GM21381 (cell line): ENCODE measurements around the gene GNB1L.
"Not testable (repeated sequence)": the region's sequence is repeated elsewhere in the genome, so short reads cannot be mapped to it uniquely, and the experiment has no call there.

Source experiments
- ATAC-seq: cut with Tn5 transposase; IDR thresholded peaks from one replicate; pipeline ENCODE4 v1.9.1; 2021; ENCODE audit warnings: mild to moderate bottlenecking, moderate library complexity; ENCODE audit not compliant: unreplicated experiment

Gene GNB1L

GRCh38 chr22:19846620-19847344 is 7.9 kb downstream of the GNB1L start:
- ATAC-seq: no peak

GRCh38 chr22:19845054-19845722 is 9.5 kb downstream of the GNB1L start:
- ATAC-seq: no peak

- no peak for ATAC-seq
Observed at GRCh38 chr22:19844377-19845053, 10.2 kb downstream of the GNB1L start.

GRCh38 chr22:19843857-19844376 is 10.8 kb downstream of the GNB1L start:
- ATAC-seq: no peak

GRCh38 chr22:19843107-19843856 is 11.4 kb downstream of the GNB1L start:
- no peak for ATAC-seq

- no peak for ATAC-seq
Observed at GRCh38 chr22:19842393-19843106, 12.1 kb downstream of the GNB1L start.

GRCh38 chr22:19841641-19842392 is 12.9 kb downstream of the GNB1L start:
- ATAC-seq: no peak

- no peak for ATAC-seq
Observed at GRCh38 chr22:19840955-19841640, 13.6 kb downstream of the GNB1L start.

GRCh38 chr22:19840059-19840458 is 14.6 kb downstream of the GNB1L start:
- no peak for ATAC-seq

GRCh38 chr22:19837915-19838314 is 16.8 kb downstream of the GNB1L start:
- no peak for ATAC-seq

- no peak for ATAC-seq
Observed at GRCh38 chr22:19836512-19836911, 18.2 kb downstream of the GNB1L start.

GRCh38 chr22:19834599-19834998 is 20.1 kb downstream of the GNB1L start:
- ATAC-seq: no peak

GRCh38 chr22:19833327-19833726 is 21.3 kb downstream of the GNB1L start:
- ATAC-seq: not testable (repeated sequence)

- no peak for ATAC-seq
Observed at GRCh38 chr22:19832476-19833108, 22.1 kb downstream of the GNB1L start.

GRCh38 chr22:19831979-19832378 is 22.7 kb downstream of the GNB1L start:
- not testable (repeated sequence) for ATAC-seq

- ATAC-seq: no peak
Observed at GRCh38 chr22:19831016-19831415, 23.7 kb downstream of the GNB1L start.

GRCh38 chr22:19828035-19828401 is 26.7 kb downstream of the GNB1L start:
- no peak for ATAC-seq

GRCh38 chr22:19827341-19828034 is 27.2 kb downstream of the GNB1L start:
- no peak for ATAC-seq
